Measurements from ENCODE around the gene ATP8A2. TPM values are rescaled to one million over a fixed set of nuclear protein-coding genes. Genes with fewer than 3 reads are reported as not detected.

The ATP8A2 gene
- polyA plus RNA-seq, 1 donor from 2014 or later = 11.9 TPM

- Histone ChIP-seq H3K36me3 (ENCODE audit: insufficient read depth, low read length) (no peaks in the 10 kb centered on the region), H3K27ac (ENCODE audit: low read length) (no peak overlapping the region), H3K9me3 (ENCODE audit: low read length) (peaks cover 5% of the 10 kb centered on the region), H3K79me2 (replicated peaks; ENCODE audit: insufficient read depth, low read length) (no peaks in the 10 kb centered on the region), H3K4me3 (ENCODE audit: low read length) (no peak overlapping the region), H3K9ac (ENCODE audit: low read length) (no peak overlapping the region), H3K27me3 (ENCODE audit: insufficient read depth, low read depth, low read length) (no peaks in the 10 kb centered on the region), H3K9me2 (ENCODE audit: insufficient read depth, low read length) (no peaks in the 10 kb centered on the region), H3F3A (ENCODE audit: insufficient read depth, low read length, poor library complexity, severe bottlenecking) (no peaks in the 10 kb centered on the region), H2AFZ (ENCODE audit: low read depth, low read length) (no peak overlapping the region), H3K4me2 (ENCODE audit: low read length) (no peak overlapping the region), H4K20me1 (ENCODE audit: insufficient read depth) (no peaks in the 10 kb centered on the region)
- TF ChIP-seq POLR2AphosphoS5 (IDR thresholded peaks at IDR 0.05) (no peak), TAF1 (IDR thresholded peaks at IDR 0.05; ENCODE audit: low read depth) (no peak), MXI1 (conservative IDR thresholded peaks at IDR 0.05; ENCODE audit: poor library complexity, severe bottlenecking) (no peak), SMC3 (conservative IDR thresholded peaks at IDR 0.05; ENCODE audit: poor library complexity) (no peak), EP300 (conservative IDR thresholded peaks at IDR 0.05; ENCODE audit: poor library complexity, severe bottlenecking) (no peak), REST (IDR thresholded peaks at IDR 0.05; ENCODE audit: borderline replicate concordance) (no peak), EZH2 (IDR thresholded peaks at IDR 0.05; ENCODE audit: borderline replicate concordance, insufficient read depth, low read length, poor library complexity, severe bottlenecking) (no peak), CTCF (IDR thresholded peaks at IDR 0.05; ENCODE audit: poor library complexity, severe bottlenecking) (no peak), RAD21 (conservative IDR thresholded peaks at IDR 0.05) (no peak)
These were observed 616.9 kb downstream of the ATP8A2 start for GRCh38 chr13:25988661-25989060.

- H3K36me3 ChIP-seq (ENCODE audit: insufficient read depth, low read length) = no peaks in the 10 kb centered on the region
- H2AFZ ChIP-seq (ENCODE audit: low read depth, low read length) = no peak overlapping the region
- H3F3A ChIP-seq (ENCODE audit: insufficient read depth, low read length, poor library complexity, severe bottlenecking) = no peaks in the 10 kb centered on the region
- TF ChIP-seq CTCF (IDR thresholded peaks at IDR 0.05; ENCODE audit: poor library complexity, severe bottlenecking) (no peak), REST (IDR thresholded peaks at IDR 0.05; ENCODE audit: borderline replicate concordance) (no peak), POLR2AphosphoS5 (IDR thresholded peaks at IDR 0.05) (no peak), EZH2 (IDR thresholded peaks at IDR 0.05; ENCODE audit: borderline replicate concordance, insufficient read depth, low read length, poor library complexity, severe bottlenecking) (no peak), RAD21 (conservative IDR thresholded peaks at IDR 0.05) (no peak), MXI1 (conservative IDR thresholded peaks at IDR 0.05; ENCODE audit: poor library complexity, severe bottlenecking) (no peak), TAF1 (IDR thresholded peaks at IDR 0.05; ENCODE audit: low read depth) (no peak), EP300 (conservative IDR thresholded peaks at IDR 0.05; ENCODE audit: poor library complexity, severe bottlenecking) (no peak), SMC3 (conservative IDR thresholded peaks at IDR 0.05; ENCODE audit: poor library complexity) (no peak)
- H3K27me3 ChIP-seq (ENCODE audit: insufficient read depth, low read depth, low read length) = no peaks in the 10 kb centered on the region
- no peaks in the 10 kb centered on the region for H3K9me2 ChIP-seq (ENCODE audit: insufficient read depth, low read length)
- H3K9me3 ChIP-seq (ENCODE audit: low read length) = peaks cover 4% of the 10 kb centered on the region
- H3K4me2 ChIP-seq (ENCODE audit: low read length) = no peak overlapping the region
- no peaks in the 10 kb centered on the region for H3K79me2 ChIP-seq (replicated peaks; ENCODE audit: insufficient read depth, low read length)
- H3K4me3 ChIP-seq (ENCODE audit: low read length) = no peak overlapping the region
- H4K20me1 ChIP-seq (ENCODE audit: insufficient read depth) = no peaks in the 10 kb centered on the region
- H3K27ac ChIP-seq (ENCODE audit: low read length) = no peak overlapping the region
- H3K9ac ChIP-seq (ENCODE audit: low read length) = no peak overlapping the region
These were observed 619.0 kb downstream of the ATP8A2 start for GRCh38 chr13:25990801-25991200.
